ENCODE measurements around the gene FARP2. TPM values are rescaled to one million over a fixed set of nuclear protein-coding genes. Genes with fewer than 3 reads are reported as not detected.
"Not testable (repeated sequence)": the region's sequence is repeated elsewhere in the genome, so short reads cannot be mapped to it uniquely, and the experiment has no call there.

Gene FARP2
- total and polyA plus RNA-seq, 2 experiments from 2014 or later = 16.0 to 22.6 TPM

DNA sequence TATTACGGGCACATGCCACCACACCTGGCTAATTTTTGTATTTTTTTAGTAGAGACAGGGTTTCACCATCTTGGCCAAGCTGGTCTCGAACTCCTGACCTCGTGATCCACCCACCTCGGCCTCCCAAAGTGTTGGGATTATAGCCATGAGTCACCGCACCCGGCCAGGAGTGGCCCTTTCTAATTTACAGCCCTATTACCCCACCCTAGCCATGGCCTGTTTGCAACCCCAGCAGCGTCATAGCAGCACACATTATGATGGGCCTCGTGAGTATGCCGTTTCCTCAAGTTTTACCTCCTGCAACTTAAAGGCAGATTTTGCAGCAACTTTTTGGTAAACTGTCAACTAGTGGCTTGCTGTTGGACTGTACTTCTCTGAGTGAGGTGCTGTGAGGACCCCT, 97.8 kb downstream of the FARP2 start:
- not testable (repeated sequence) for H3K27me3 Mint-ChIP-seq (ENCODE audit: insufficient read depth, low read depth, poor library complexity); H3K4me1 ChIP-seq (ENCODE audit: insufficient read depth); H3K27me3 ChIP-seq (ENCODE audit: insufficient read depth); H3F3A ChIP-seq (replicated peaks; ENCODE audit: low read depth); H3K4me1 Mint-ChIP-seq; DNase-seq (ENCODE audit: low spot score); H3K27ac Mint-ChIP-seq; H3K4me2 ChIP-seq; H3K4me3 ChIP-seq; H3K9me3 Mint-ChIP-seq; H3K36me3 ChIP-seq (ENCODE audit: insufficient read depth); H3K9me2 ChIP-seq (ENCODE audit: insufficient read depth); ATAC-seq; H3K36me3 Mint-ChIP-seq (ENCODE audit: low read depth); H3K4me3 Mint-ChIP-seq; H3K27ac ChIP-seq (ENCODE audit: low read depth); H4K20me1 ChIP-seq (replicated peaks; ENCODE audit: insufficient read depth); H2AFZ ChIP-seq; H3K79me2 ChIP-seq (replicated peaks; ENCODE audit: insufficient read depth)

DNA sequence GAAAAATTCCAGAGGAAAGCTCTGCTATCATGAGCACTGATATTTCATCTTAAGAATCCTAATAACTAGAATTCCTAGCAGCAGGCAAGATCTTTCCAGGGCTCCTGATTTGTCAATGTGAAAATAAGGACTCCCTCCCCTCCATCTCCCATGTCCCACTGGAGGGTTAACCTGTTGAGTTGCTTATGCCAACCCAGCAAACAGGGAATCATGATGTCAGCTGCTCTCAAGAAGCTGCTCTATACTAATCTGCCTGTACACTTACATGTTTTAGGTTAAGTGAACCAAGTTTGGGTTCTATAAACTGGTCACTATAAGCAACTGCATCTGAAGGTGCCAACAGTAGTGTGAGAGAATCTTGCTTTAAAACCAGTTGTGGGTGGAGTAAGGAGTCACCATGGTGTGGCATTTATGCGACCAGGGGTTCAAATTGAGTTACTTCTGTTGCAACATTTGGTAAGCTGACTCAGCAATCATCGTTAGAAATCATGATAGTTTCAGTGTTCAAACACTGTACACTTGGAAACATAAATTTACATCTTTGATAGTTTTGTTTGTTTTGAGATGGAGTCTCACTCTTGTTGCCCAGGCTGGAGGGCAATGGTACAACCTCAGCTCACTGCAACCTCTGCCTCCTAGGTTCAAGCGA, 98.9 kb downstream of the FARP2 start:
- peaks cover 6% of the 10 kb centered on the region; the same call in 2 of the 3 replicates for H3K4me1 Mint-ChIP-seq
- no peak overlapping the region for H3K4me3 Mint-ChIP-seq
- H4K20me1 ChIP-seq (replicated peaks; ENCODE audit: insufficient read depth) = no peaks in the 10 kb centered on the region; the same call in 1 of the 2 replicates
- H3K27me3 ChIP-seq (ENCODE audit: insufficient read depth) = no peaks in the 10 kb centered on the region
- ATAC-seq (no peak), DNase-seq (ENCODE audit: low spot score) (no peak)
- H3K9me3 Mint-ChIP-seq = no peaks in the 10 kb centered on the region
- H3F3A ChIP-seq (replicated peaks; ENCODE audit: low read depth) = no peaks in the 10 kb centered on the region
- H3K27ac ChIP-seq (ENCODE audit: low read depth) = no peak overlapping the region
- no peaks in the 10 kb centered on the region for H3K79me2 ChIP-seq (replicated peaks; ENCODE audit: insufficient read depth)
- TF ChIP-seq, protein P1, sequence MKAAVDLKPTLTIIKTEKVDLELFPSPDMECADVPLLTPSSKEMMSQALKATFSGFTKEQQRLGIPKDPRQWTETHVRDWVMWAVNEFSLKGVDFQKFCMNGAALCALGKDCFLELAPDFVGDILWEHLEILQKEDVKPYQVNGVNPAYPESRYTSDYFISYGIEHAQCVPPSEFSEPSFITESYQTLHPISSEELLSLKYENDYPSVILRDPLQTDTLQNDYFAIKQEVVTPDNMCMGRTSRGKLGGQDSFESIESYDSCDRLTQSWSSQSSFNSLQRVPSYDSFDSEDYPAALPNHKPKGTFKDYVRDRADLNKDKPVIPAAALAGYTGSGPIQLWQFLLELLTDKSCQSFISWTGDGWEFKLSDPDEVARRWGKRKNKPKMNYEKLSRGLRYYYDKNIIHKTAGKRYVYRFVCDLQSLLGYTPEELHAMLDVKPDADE (IDR thresholded peaks at IDR 0.05) = no peak
- H3K4me1 ChIP-seq (ENCODE audit: insufficient read depth) = no peaks in the 10 kb centered on the region
- H2AFZ ChIP-seq = no peak overlapping the region
- no peaks in the 10 kb centered on the region for H3K9me2 ChIP-seq (ENCODE audit: insufficient read depth)
- H3K27me3 Mint-ChIP-seq (ENCODE audit: insufficient read depth, low read depth, poor library complexity) = peaks cover 4% of the 10 kb centered on the region
- no peaks in the 10 kb centered on the region for H3K36me3 ChIP-seq (ENCODE audit: insufficient read depth)
- H3K27ac Mint-ChIP-seq = no peak overlapping the region
- H3K36me3 Mint-ChIP-seq (ENCODE audit: low read depth) = 0 out of 3 replicates have a peak, but pooled peaks cover 1% of the 10 kb centered on the region
- no peak overlapping the region for H3K4me2 ChIP-seq
- H3K4me3 ChIP-seq = no peak overlapping the region

DNA sequence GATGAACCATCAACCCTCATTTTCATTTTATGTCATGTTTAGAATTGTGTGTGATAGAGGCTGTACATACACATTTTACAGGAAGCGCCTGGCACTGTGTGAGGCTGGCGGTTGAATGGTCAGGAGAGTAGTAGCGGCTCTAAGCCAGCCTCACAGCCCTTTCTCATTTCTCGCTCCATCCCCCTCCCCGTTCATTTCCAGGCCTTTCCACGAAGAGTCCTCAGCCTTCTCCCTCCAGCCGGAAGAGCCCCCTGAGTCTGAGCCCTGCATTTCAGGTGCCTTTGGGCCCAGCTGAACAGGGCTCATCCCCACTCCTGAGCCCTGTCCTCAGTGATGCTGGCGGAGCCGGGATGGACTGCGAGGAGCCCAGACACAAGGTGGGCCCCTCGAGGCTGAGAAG, 100.5 kb downstream of the FARP2 start:
- Histone ChIP-seq H3K27ac (ENCODE audit: low read depth) (no peak overlapping the region), H2AFZ (no peak overlapping the region), H3K79me2 (replicated peaks; ENCODE audit: insufficient read depth) (no peaks in the 10 kb centered on the region), H3K9me2 (ENCODE audit: insufficient read depth) (no peaks in the 10 kb centered on the region), H3K27me3 (ENCODE audit: insufficient read depth) (no peaks in the 10 kb centered on the region), H4K20me1 (replicated peaks; ENCODE audit: insufficient read depth) (no peaks in the 10 kb centered on the region; the same call in 1 of the 2 replicates), H3K36me3 (ENCODE audit: insufficient read depth) (no peaks in the 10 kb centered on the region), H3K4me1 (ENCODE audit: insufficient read depth) (no peaks in the 10 kb centered on the region), H3K4me3 (no peak overlapping the region), H3K4me2 (peak overlapping the region; percentile 32; the same call in 1 of the 2 replicates), H3F3A (replicated peaks; ENCODE audit: low read depth) (no peaks in the 10 kb centered on the region)
- Mint-ChIP-seq H3K36me3 (ENCODE audit: low read depth) (no peaks in the 10 kb centered on the region), H3K27ac (no peak overlapping the region), H3K4me1 (peaks cover 6% of the 10 kb centered on the region; the same call in 2 of the 3 replicates), H3K27me3 (ENCODE audit: insufficient read depth, low read depth, poor library complexity) (peaks cover 4% of the 10 kb centered on the region), H3K4me3 (no peak overlapping the region; the same call in 2 of the 3 replicates), H3K9me3 (no peaks in the 10 kb centered on the region)
- ATAC-seq (peak; percentile 54), DNase-seq (ENCODE audit: low spot score) (peak; percentile 56)
- TF ChIP-seq ZNF114 (CRISPR knock-in tag; IDR thresholded peaks at IDR 0.05) = no peak
- no peak for TF ChIP-seq STAT1 (IDR thresholded peaks at IDR 0.05; ENCODE audit: unreplicated experiment)
- TF ChIP-seq ZNF331 (CRISPR knock-in tag; IDR thresholded peaks at IDR 0.05; ENCODE audit: low read depth) = no peak
- TF ChIP-seq EZH2phosphoT487 (IDR thresholded peaks at IDR 0.05; ENCODE audit: unreplicated experiment) = no peak
- TF ChIP-seq CREB1 (CRISPR knock-in tag; IDR thresholded peaks at IDR 0.05; ENCODE audit: low read depth) = no peak
- TF ChIP-seq, protein P2, sequence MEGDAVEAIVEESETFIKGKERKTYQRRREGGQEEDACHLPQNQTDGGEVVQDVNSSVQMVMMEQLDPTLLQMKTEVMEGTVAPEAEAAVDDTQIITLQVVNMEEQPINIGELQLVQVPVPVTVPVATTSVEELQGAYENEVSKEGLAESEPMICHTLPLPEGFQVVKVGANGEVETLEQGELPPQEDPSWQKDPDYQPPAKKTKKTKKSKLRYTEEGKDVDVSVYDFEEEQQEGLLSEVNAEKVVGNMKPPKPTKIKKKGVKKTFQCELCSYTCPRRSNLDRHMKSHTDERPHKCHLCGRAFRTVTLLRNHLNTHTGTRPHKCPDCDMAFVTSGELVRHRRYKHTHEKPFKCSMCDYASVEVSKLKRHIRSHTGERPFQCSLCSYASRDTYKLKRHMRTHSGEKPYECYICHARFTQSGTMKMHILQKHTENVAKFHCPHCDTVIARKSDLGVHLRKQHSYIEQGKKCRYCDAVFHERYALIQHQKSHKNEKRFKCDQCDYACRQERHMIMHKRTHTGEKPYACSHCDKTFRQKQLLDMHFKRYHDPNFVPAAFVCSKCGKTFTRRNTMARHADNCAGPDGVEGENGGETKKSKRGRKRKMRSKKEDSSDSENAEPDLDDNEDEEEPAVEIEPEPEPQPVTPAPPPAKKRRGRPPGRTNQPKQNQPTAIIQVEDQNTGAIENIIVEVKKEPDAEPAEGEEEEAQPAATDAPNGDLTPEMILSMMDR (conservative IDR thresholded peaks at IDR 0.05; ENCODE audit: low read depth in 2 of 2) = no peak
- TF ChIP-seq, protein P3, sequence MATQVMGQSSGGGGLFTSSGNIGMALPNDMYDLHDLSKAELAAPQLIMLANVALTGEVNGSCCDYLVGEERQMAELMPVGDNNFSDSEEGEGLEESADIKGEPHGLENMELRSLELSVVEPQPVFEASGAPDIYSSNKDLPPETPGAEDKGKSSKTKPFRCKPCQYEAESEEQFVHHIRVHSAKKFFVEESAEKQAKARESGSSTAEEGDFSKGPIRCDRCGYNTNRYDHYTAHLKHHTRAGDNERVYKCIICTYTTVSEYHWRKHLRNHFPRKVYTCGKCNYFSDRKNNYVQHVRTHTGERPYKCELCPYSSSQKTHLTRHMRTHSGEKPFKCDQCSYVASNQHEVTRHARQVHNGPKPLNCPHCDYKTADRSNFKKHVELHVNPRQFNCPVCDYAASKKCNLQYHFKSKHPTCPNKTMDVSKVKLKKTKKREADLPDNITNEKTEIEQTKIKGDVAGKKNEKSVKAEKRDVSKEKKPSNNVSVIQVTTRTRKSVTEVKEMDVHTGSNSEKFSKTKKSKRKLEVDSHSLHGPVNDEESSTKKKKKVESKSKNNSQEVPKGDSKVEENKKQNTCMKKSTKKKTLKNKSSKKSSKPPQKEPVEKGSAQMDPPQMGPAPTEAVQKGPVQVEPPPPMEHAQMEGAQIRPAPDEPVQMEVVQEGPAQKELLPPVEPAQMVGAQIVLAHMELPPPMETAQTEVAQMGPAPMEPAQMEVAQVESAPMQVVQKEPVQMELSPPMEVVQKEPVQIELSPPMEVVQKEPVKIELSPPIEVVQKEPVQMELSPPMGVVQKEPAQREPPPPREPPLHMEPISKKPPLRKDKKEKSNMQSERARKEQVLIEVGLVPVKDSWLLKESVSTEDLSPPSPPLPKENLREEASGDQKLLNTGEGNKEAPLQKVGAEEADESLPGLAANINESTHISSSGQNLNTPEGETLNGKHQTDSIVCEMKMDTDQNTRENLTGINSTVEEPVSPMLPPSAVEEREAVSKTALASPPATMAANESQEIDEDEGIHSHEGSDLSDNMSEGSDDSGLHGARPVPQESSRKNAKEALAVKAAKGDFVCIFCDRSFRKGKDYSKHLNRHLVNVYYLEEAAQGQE (IDR thresholded peaks at IDR 0.05; ENCODE audit: unreplicated experiment) = no peak
- TF ChIP-seq JUNB (IDR thresholded peaks at IDR 0.05; ENCODE audit: unreplicated experiment) = no peak
- no peak for TF ChIP-seq EZH2 (IDR thresholded peaks at IDR 0.05; ENCODE audit: low read depth, unreplicated experiment)
- no peak for TF ChIP-seq NANOG (IDR thresholded peaks at IDR 0.05; ENCODE audit: borderline replicate concordance)
- TF ChIP-seq, protein P1 (IDR thresholded peaks at IDR 0.05) = no peak

All from GM23338 (cell line).